ENCODE measurements around the gene PKP4.
A peak's percentile ranks its signal among the peaks of the same experiment; 100 is the strongest.

PKP4 gene

DNA sequence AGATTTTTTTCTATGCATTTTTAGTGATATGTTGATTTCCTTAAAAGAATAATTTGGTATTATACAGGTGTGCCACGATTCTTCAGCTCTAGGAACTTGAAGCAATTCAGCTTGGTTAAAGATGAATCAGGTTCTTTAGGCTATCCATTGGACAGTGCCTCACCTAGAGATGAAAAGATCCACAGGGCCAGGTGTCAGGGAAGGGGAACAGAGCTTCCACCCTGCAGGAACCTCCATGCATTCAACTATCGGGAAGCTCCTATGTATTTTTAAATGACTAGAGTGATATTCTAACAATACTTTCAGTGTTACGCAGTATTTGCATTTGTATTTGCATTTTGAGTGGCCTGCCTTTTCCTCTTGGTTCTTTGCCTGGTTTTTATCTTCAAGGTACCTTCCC is 40.2 kb downstream of the PKP4 start:
- no peak for DNase-seq (ENCODE audit: low read depth)

DNA sequence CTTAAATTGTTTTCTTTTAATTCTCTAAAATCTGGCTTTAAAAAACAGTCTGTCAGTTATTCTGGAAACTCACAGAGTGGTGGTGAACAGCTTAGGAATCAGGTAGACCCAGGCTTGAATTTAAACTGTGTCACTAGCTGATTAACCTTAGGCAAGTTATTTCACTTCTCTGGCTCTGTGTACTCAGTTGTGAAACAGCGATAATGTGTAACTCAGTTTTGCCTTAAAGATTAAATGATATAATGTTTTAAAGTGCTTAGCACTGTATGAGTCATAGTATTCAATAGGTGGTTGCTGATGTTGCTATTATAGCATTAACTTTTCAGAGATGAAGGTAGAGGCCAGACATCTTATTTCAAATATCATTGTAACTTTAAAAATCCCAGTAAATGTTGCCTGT is 40.7 kb downstream of the PKP4 start:
- DNase-seq (ENCODE audit: low read depth), result no peak

DNA sequence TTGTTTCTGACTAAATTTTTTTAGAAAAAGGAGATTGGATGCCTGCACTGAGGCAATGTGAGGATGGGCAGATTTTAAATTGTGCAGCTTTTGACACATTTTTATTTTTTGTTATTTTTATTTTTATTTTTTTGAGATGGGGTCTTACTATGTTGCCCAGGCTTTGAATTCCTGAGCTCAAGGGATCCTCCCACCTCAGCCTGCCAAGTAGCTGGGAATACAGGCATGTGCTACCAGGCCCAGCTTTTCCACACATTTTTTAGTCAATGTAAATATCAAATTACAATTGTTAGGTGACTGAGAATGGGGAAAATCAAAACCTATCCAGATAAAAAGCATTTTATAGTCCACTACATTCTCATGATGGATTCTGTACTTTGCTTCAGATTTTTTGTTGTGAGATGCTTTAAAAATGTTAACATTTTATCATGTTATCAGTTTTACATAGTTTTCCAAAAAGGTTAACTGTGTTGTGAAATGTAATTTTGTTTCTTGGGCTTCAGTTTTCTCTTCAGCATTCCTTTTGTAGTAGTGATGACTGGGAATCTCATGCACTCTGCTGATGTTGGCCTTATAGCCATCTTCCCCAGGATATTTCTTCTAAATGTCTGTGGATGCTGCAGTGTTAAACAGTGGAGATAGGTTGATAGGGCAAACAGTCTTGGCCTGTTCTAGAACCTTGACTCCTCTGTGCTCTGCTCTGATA is 41.4 kb downstream of the PKP4 start:
- no peak for DNase-seq (ENCODE audit: low read depth)

DNA sequence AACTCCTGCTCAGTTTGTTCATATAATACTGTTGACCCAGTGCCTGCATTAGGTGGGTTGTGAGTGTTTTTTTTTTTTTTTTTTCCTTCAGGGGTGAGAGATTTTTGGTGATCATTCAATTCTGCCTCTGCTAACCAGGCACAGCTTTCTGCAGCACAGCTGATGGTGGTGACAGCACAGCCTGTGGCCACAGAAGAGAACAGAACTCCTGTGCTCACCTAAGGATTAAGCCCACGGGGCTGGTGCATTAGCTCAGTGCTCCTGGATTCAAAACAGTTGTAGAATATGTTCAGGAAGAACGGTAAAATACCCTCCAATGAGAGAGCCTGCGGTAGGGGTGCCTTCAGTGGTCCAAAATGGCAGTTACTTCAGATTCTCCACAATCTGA is 42.0 kb downstream of the PKP4 start:
- DNase-seq (ENCODE audit: low read depth), result no peak

DNA sequence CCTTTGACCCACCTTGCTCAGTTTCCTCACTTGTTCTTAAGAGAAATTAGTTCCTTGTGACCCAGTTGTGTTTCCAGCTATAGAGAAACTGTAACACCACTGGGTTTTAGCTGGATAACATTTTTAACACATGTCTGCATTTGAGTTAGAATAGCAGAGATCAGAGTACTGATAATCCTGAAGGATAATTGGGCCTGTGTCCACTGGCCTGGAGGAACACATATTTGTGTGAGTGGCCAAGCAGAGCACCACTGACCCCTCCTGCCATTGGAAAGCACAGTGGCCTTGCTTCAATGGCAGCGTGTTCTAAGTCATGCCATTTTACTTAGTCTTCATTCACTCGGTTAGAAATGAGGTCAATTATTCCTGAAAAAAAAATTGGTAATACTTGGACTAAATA is 42.6 kb downstream of the PKP4 start:
- no peak for DNase-seq (ENCODE audit: low read depth)

DNA sequence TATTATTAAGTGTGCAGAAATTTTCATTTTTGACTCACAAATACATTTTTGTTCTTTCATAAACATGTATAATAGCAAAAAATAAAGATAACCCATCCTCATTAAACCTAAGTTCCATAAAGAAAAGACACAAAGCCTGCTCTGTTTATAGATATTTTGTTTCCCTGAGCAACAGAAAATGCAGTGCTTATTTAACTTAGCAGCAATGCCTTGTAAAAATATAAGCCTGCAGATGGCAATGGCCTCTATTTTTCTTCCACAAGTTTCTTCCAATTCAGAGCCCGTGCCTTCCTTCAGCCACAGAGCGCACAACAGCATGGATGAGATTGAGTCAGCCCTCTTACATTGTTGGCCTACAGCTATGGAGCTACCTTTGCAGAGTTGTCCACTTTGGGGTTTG is 43.6 kb downstream of the PKP4 start:
- DNase-seq (ENCODE audit: low read depth), result no peak

DNA sequence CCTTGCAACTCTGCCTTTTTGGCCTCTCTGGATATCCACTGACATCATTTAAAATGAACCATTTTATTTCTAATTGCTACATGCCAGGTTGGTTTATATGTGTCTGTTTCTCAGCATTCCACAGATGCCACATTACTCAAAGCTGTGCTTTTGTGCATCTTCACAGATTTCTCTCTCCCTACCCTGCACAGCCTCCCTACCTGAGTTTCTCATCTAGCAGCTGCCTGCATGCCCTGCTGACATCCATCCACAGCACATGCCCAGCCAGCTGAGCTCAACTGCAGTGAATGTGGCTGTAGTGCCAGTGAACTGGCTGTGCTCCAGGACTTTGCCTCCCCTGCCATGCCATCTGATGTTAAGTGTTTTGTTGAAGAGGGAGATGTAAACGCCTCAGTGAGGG is 44.5 kb downstream of the PKP4 start:
- DNase-seq (ENCODE audit: low read depth), result no peak

DNA sequence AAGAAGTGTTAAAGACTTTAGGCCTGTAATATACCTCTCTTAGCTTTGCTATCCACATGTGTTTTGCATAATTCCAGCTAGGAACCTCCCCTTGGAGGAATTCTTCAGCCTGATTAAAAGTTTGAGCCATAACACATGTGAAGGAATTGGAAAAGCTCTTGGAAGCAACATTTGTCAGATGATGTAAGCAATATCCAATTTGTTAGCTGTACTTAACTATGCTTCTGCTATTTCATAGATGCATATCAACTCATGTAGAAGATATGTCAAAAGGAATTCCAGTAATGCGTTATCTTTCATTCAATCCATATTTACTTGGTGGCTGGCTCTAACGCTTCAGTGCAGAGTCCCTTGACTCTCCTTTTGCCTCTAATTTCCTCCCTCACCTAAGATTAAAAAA is 46.2 kb downstream of the PKP4 start:
- peak; percentile 71 for DNase-seq (ENCODE audit: low read depth)

DNA sequence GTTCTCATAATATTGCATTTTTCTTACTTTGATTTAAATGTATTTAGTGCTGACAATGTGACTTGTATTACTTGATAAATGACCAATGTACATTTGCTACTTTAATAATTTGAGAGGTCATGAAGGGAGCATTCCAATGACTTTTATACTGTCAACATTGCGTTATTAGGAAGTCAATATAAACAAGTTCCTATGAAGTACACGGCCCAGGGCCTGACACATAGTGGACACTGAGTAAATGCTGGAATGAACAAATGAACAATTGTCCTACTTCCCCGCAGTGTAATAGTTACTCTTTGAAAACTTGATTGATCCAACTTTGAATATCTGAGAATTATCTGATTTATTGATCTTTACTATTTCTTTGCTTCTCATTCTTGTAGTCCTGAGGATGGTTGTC is 47.3 kb downstream of the PKP4 start:
- no peak for DNase-seq (ENCODE audit: low read depth)

DNA sequence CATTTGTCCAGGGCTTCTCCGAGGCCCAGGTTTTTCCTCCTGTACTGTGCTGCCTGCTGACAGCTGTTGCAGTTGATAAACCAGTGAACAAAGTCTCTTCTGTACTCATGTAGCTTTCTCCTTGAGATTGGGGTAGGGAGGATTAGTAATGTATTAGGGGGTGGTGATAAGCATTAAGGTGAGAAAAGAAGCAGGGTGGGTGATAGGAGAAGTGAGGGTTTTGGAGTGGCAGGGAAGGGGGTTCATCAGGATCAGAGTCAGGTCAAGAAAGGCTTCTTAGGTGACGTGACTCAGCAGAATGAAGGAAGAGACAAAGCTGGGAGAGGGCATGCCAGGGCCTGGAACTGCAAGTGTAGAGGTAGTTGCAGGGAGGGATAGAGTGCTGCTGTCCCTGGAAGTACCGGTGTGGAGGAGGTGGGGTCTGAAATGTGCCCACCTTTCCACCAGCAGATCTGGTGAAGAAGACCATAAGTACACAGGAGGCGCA is 48.7 kb downstream of the PKP4 start:
- no peak for DNase-seq (ENCODE audit: low read depth)

DNA sequence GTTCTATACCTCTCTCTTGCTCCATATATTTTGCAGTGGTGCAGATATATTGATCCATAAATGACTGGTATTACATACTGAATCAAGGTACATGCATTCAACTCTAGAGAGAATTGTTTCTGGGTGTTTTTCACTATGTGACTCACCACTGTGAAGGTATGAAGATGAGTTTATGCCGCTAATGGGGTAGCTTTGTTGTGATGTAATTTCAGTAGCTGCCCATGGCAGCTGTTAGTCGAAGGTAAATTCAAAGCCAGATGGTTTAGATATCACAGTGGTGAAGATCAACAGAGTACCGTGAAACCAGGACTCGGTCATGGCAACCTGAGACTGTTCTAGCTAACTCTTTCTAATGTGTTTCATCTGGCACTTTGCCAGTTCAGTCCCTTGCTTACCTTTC is 50.4 kb downstream of the PKP4 start:
- DNase-seq (ENCODE audit: low read depth), result no peak

DNA sequence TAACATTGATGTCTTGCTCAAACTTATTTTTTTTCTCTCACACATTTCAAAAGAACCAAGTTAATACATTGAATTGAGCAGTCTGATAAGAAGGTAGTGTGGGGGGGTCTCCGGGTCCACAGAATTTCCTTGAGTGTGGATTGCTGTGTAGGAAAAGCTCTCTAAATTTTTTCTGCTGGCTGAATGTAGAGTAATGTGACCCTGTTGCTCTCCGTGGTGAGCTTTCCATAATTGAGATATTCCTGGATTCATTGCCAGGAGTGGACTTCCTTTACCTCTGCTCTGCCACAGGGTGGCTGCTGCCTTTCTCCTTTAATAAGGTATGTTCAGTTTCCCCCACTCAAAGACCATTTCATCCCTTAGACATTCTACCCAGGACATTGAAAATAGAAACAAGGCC is 50.9 kb downstream of the PKP4 start:
- no peak for DNase-seq (ENCODE audit: low read depth)

DNA sequence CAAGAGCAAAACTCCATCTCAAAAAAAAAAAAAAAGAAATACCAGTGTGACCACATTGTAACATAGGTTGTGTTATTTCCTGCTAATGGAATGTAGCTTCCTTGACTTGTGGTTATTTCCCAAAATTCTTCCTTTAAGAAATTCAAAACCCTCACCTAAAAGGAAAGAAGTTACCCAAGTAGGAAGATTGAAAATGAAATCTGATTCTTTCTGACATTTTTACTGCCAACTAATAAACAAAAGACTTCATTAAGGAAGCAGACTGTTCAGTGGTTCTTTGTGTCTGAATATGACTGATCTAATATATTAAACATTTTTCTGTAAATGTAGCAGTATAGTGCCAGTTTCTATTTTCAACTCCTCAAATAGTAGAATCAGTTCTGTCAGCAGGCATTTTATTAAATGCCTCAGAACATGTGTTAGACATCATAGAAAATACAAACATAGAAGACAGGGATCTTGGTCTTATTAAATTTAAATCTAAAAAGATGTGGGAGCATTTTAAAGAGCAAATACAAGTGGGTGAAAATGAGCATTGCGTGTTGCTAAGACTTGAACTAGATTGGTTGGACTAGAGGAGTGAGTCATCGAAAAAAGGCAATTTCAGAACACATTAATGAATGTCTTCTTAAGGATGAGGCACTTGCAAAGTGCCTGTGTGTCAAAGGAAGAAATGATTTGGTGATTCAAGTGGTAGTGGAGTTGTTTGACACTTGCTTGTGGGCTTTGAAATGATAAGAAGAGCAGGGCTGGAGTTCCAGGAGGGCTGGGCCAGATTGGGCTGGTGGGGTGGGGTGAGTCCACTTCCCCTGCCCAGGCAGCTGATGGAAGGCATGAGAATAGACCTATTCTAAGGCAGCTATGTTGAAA is 53.4 kb downstream of the PKP4 start:
- no peak for DNase-seq (ENCODE audit: low read depth)

DNA sequence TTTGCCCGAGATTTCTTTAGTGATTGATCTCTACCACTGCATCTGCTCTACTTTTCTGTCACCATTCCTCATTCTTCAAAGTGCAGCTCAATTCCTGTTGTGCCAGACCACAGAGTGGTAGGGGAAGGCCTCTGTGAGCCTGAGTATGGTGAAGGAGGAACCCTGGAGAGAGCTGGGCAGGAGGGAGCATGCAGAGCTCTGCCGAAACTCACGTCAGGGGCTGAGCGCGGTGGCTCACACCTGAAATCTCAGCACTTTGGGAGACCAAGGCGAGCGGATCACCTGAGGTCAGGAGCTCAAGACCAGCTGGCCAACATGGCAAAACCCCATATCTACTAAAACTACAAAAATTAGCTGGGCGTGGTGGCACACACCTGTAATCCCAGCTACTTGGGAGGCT is 54.1 kb downstream of the PKP4 start:
- no peak for DNase-seq (ENCODE audit: low read depth)

DNA sequence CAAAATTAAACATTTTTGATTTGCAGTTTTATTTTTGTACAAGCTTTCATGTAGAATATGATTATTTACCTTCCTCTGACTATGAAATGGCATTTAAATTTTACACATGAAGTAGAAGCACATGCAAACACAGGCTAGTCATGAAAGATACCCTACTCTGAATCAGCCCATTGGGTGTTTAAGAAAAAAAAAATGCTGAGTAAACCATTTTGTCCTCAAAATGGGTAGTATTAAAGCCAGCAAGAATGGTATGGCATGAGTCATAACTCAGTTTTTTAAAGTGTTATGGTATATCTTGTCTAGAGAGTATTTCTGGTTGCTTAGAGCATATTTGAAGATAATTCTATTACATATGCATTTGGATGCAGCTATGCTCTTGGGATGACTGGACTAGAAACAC is 55.0 kb downstream of the PKP4 start:
- DNase-seq (ENCODE audit: low read depth), result no peak

DNA sequence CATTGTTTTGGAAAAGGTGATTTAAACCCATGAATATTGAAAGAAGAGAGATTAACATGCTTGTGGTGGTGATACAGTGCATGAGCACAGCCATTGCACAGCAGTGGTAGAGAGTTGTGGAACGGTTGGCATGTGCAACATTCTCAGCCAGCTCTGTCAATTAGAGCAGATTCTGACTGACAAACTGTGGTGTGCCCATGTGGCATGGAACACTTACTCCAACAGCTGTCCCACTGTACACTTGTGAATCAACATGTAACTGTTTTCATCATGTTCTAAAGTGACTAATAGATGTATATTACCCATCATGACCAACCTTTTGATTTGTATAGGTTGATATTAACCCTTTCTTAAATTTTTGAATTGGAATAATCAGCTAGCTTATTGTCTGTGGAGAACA is 55.6 kb downstream of the PKP4 start:
- DNase-seq (ENCODE audit: low read depth), result no peak

DNA sequence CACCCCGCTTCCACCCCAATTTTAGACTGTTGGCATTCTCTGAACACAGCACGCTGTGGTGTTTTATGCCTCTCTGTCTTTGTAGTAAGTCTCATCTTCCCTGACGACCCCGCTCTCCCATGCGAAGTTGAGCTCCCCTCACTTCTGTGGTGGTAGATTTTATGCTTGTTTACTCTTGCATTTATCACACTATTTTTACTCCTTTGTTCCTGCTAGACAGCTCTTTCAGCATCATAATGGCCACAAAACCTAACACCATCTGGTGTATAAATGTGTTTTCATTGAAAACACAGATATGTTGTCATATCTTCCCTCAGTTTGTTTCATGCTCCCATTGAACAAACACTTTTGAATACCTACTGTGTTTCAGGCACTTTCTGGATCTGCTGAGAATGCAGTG is 57.1 kb downstream of the PKP4 start:
- DNase-seq (ENCODE audit: low read depth), result no peak

DNA sequence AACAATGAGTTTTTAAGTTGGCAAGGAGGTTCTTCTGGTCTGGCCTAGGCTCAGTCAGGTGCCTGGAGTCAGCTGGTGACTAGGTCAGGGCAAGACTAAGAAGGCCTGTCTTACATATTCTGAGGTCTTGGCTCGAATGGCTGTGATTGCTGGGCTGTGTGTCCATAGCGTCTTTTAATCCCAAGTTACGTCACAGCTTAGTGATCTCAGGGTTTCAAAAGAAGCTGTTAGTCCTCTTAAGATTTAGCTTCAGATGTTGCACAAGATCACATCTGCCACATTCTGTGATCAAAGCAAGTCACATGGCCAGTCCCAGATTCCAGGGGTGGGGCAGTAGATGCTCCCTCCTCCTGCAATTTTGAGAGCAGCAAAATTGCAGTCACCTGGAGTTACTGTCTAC is 61.3 kb downstream of the PKP4 start:
- DNase-seq (ENCODE audit: low read depth), result no peak

DNA sequence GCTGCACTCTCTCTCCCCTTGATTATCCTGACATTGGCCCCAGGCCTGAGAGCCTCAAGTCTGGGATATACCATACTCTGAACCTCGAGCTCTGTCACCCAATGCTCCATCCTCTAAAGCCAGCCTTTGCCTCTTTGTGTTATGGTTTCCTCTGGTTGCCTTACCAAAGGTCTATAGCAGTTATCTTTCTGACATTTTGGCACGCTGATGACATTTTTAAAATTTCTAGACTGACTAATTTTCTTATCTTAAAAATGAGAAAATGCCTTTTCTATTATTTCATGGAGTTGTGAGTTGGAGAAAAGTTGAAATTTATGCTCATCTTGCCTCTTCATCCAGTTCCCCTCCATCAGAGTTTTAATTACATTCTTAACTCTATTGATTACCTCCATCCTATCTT is 62.7 kb downstream of the PKP4 start:
- DNase-seq (ENCODE audit: low read depth), result no peak

DNA sequence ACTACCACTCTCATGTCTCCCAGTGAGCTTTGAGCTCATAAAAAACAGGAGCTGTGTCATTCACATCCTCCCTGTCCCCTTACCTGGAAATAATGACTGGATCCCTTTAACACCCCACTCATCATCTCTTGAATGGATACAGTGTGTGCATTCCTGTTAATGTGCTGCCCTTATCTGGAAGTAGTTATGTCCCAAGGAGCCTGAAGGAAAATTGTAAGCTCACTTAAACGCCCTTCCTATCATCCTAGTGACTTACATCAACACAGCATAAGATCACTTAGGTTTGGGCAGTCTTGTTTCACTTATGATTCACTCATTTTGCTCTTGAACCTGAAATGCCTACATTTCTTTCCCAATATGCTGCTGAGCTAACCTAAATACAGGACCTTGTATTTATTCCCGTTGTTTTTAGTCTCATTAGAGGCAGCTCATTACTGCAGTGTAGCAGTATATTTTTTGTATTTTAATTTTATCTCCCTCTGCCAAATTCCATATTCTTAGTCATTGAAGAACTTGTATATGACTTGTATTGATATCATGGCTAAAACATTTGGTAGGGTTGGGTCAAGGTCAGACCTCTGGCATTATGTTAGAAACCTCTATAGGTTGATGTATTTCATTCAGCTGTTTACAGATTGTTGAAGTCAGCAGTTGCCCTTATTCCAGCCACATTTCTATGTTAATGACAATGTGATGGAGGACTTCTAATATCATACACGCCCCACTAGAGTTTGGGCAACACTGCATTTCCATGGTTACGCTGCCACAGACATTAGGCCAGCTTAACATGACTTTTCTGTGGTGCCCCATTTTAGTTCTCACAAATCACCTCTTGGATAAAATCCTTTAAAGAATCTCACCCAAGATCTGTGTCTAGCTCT is 72.9 kb downstream of the PKP4 start:
- no peak for DNase-seq (ENCODE audit: low read depth)

DNA sequence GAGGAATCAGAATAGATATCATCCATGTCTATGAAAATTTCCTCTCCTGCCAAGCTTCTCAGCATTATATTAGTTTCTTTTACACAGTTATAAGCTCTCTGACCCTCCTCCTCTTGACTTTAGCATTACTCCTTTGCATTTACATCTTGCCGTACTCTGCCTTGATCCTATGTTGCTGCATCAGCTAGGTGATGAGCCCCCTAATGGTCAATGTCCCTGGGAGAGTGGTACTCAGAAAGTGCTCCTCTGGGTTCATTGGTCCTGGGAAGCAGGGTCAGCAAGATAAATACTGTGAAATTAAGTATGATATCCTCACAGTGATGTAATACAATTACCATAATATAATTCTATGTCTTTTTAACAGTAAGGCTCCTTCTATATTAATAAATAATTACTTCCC is 74.1 kb downstream of the PKP4 start:
- no peak for DNase-seq (ENCODE audit: low read depth)

DNA sequence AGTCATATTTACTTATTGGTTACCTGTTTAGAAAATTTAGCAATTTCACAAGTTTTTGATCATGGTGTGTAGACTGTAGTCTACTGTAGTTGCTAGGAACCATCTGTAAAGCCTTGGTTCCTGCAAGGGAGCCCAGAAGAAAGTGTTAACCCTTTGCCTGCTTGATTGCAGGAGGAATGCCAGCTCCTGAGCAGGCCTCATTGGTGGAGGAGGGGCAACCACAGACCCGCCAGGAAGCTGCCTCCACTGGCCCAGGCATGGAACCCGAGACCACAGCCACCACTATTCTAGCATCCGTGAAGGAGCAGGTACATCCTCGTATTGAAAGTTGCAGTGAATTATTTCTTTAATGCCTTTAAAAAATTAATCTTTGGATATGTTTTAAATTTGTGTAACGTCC is 76.3 kb downstream of the PKP4 start:
- no peak for DNase-seq (ENCODE audit: low read depth)

All from HS-27A (cell line).